Measurements from ENCODE around the gene OSGIN1. TPM values are rescaled to one million over a fixed set of nuclear protein-coding genes. Genes with fewer than 3 reads are reported as not detected.

Gene OSGIN1
- total RNA-seq, 1 experiment from 2014 or later: 13.9 TPM

- intact Hi-C loops (cut with micrococcal nuclease; ENCODE audit: unreplicated experiment): no loop called here
- Mint-ChIP-seq H3K36me3 (ENCODE audit: insufficient read depth, unreplicated experiment) (no peaks in the 10 kb centered on the region), H3K27ac (ENCODE audit: unreplicated experiment) (peak overlapping the region; percentile 16), H3K4me1 (ENCODE audit: low read depth, unreplicated experiment) (peaks cover 8% of the 10 kb centered on the region), H3K27me3 (ENCODE audit: unreplicated experiment) (peaks cover 38% of the 10 kb centered on the region), H3K4me3 (ENCODE audit: low read depth, unreplicated experiment) (peak overlapping the region; percentile 4), H3K9me3 (ENCODE audit: low read depth, unreplicated experiment) (no peaks in the 10 kb centered on the region)
- no peak for TF ChIP-seq CTCF (IDR thresholded peaks at IDR 0.05; ENCODE audit: unreplicated experiment)
- CTCF ChIA-PET: interaction anchor here (0.6 to 2.0 kb wide), 13 partner anchors 8 to 837 kb away, joined by 3 to 13 read pairs (median 4); partner anchors contain the start of gene OSGIN1
- no TSS peak for BruUV-seq (replicated peaks)
- peak; percentile 98 for DNase-seq
Observed at GRCh38 chr16:84013787-84014569, 60.9 kb downstream of the OSGIN1 start.

GRCh38 chr16:84014570-84015327 lies 61.7 kb downstream of the OSGIN1 start:
- intact Hi-C loops (cut with micrococcal nuclease; ENCODE audit: unreplicated experiment): no loop called here
- Mint-ChIP-seq H3K27ac (ENCODE audit: unreplicated experiment) (peak overlapping the region; percentile 16), H3K27me3 (ENCODE audit: unreplicated experiment) (peaks cover 38% of the 10 kb centered on the region), H3K4me1 (ENCODE audit: low read depth, unreplicated experiment) (peaks cover 8% of the 10 kb centered on the region), H3K4me3 (ENCODE audit: low read depth, unreplicated experiment) (peak overlapping the region; percentile 4), H3K36me3 (ENCODE audit: insufficient read depth, unreplicated experiment) (no peaks in the 10 kb centered on the region), H3K9me3 (ENCODE audit: low read depth, unreplicated experiment) (no peaks in the 10 kb centered on the region)
- no peak for TF ChIP-seq CTCF (IDR thresholded peaks at IDR 0.05; ENCODE audit: unreplicated experiment)
- CTCF ChIA-PET: interaction anchor here (0.7 to 2.0 kb wide), 8 partner anchors 8 to 220 kb away, joined by 3 to 13 read pairs (median 4); partner anchors contain the start of gene OSGIN1
- BruUV-seq (replicated peaks): no TSS peak
- DNase-seq: no peak

- no peak for DNase-seq
- no peak for TF ChIP-seq CTCF (IDR thresholded peaks at IDR 0.05; ENCODE audit: unreplicated experiment)
- Mint-ChIP-seq H3K27ac (ENCODE audit: unreplicated experiment) (no peak overlapping the region), H3K4me1 (ENCODE audit: low read depth, unreplicated experiment) (peaks cover 8% of the 10 kb centered on the region), H3K4me3 (ENCODE audit: low read depth, unreplicated experiment) (no peak overlapping the region), H3K27me3 (ENCODE audit: unreplicated experiment) (peaks cover 41% of the 10 kb centered on the region), H3K9me3 (ENCODE audit: low read depth, unreplicated experiment) (no peaks in the 10 kb centered on the region), H3K36me3 (ENCODE audit: insufficient read depth, unreplicated experiment) (no peaks in the 10 kb centered on the region)
- CTCF ChIA-PET: no interaction called here
- no TSS peak for BruUV-seq (replicated peaks)
- intact Hi-C loops (cut with micrococcal nuclease; ENCODE audit: unreplicated experiment): no loop called here
Observed at GRCh38 chr16:84015399-84015798, 62.4 kb downstream of the OSGIN1 start.

Other genes with a start within 250 kb of the OSGIN1 start
- gene HSBP1, start 145.3 kb upstream of the OSGIN1 start, total RNA-seq (2022): 216 and 217 TPM in 2 replicates
- gene MLYCD, start 54.1 kb upstream of the OSGIN1 start, total RNA-seq (2022): 10.3 and 11.0 TPM in 2 replicates
- gene NECAB2, start 15.0 kb downstream of the OSGIN1 start, total RNA-seq (2022): 0.28 and 1.2 TPM in 2 replicates
- not detected in 2 replicates for gene SLC38A8, start 89.6 kb downstream of the OSGIN1 start, total RNA-seq (2022)
- gene MBTPS1, start 163.7 kb downstream of the OSGIN1 start, total RNA-seq (2022): 116 and 130 TPM in 2 replicates
- 20.8 and 23.0 TPM in 2 replicates for gene HSDL1, start 191.9 kb downstream of the OSGIN1 start, total RNA-seq (2022)
- 0.32 TPM in 1 of 2 replicates, not detected in the other for gene DNAAF1, start 192.1 kb downstream of the OSGIN1 start, total RNA-seq (2022)
- gene TAF1C, start 233.8 kb downstream of the OSGIN1 start, total RNA-seq (2022): 77.4 and 78.5 TPM in 2 replicates
- gene ADAD2, start 237.9 kb downstream of the OSGIN1 start, total RNA-seq (2022): not detected in 2 replicates